Brain microvascular endothelial cell (primary cell): ENCODE measurements around the gene SOCS1.

ENCODE experiments used
- DNase-seq: peaks from one replicate; pipeline ENCODE4 v3.0.0-alpha.2; 2020
- H3K27ac ChIP-seq: fragments of 250-450 bp; sonication (Bioruptor Pico); 2 replicates; pipeline ENCODE4 v1.5.1; 2020; ENCODE audit warnings: mild to moderate bottlenecking, moderate library complexity
- H3K27me3 ChIP-seq: fragments of 250-450 bp; sonication (Bioruptor Pico); replicated peaks from 2 replicates; pipeline ENCODE4 v1.5.1; 2020; ENCODE audit warnings: mild to moderate bottlenecking
- H3K36me3 ChIP-seq: fragments of 250-450 bp; sonication (Bioruptor Pico); replicated peaks from 2 replicates; pipeline ENCODE4 v1.5.1; 2020; ENCODE audit warnings: mild to moderate bottlenecking
- H3K4me3 ChIP-seq: 2 replicates; pipeline ENCODE4 v1.5.1; 2011; ENCODE audit warnings: low read depth, mild to moderate bottlenecking, control low read depth, low read length, moderate library complexity
- CTCF ChIP-seq: IDR thresholded peaks from 2 replicates; pipeline ENCODE4 v1.5.1; 2011; ENCODE audit warnings: low read depth, mild to moderate bottlenecking, moderate library complexity, low read length, control low read depth, inconsistent platforms; ENCODE audit errors: missing control alignments
- in situ Hi-C: cut with HindIII; loops from 2 replicates; pipeline ENCODE4 v1.10.0; 2017; ENCODE audit warnings: low sequenced_read_pairs, low pct_ligation_motif_present

The SOCS1 gene

DNA sequence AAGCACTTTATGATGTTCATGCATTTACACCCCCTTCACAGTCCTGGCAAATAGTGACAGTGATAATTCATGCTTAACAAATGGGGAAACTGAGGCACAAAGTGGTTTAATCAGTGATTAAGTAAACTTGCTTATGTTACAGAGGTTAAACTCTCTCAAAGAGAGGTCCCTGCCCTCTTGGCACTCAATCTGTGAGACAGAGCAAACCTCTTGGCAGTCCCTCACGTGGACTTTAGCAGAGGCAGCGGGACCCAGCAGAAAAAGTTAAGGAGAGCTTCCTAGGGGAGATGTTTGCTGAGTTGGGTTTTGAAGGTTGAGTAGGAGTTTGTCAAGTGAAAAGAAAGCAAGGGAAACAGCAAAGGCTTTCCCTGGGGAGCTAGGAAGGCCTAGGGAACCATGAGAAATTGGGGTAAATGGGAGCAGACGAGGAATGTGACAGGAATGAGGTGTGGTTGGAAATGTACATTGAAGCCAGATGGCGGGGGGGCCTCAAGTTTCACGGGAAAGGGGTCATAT, 10.7 kb downstream of the SOCS1 start:
- H3K27ac ChIP-seq, result no peak overlapping the region
- in situ Hi-C loops, result no loop called here
- no peak overlapping the region for H3K4me3 ChIP-seq
- H3K36me3 ChIP-seq, result no peaks in the 10 kb centered on the region
- DNase-seq, result no peak
- no peak for TF ChIP-seq CTCF
- H3K27me3 ChIP-seq, result no peaks in the 10 kb centered on the region

- H3K4me3 ChIP-seq, result no peak overlapping the region
- no peak for DNase-seq
- no peak for TF ChIP-seq CTCF
- no peaks in the 10 kb centered on the region for H3K36me3 ChIP-seq
- no peaks in the 10 kb centered on the region for H3K27me3 ChIP-seq
- H3K27ac ChIP-seq, result no peak overlapping the region
- in situ Hi-C loops, result no loop called here
Measured at GRCh38 chr16:11242658-11243057, 13.3 kb downstream of the SOCS1 start.

GRCh38 chr16:11241480-11242204, 14.4 kb downstream of the SOCS1 start:
- DNase-seq, result no peak
- Histone ChIP-seq H3K36me3 (no peaks in the 10 kb centered on the region), H3K27ac (no peak overlapping the region), H3K4me3 (no peak overlapping the region), H3K27me3 (no peaks in the 10 kb centered on the region)
- in situ Hi-C loops, result no loop called here
- no peak for TF ChIP-seq CTCF

- H3K36me3 ChIP-seq, result no peaks in the 10 kb centered on the region
- DNase-seq, result no peak
Measured at GRCh38 chr16:11240636-11241473, 15.1 kb downstream of the SOCS1 start.

More at GRCh38 chr16:11240636-11241473, 15.1 kb downstream of the SOCS1 start:
- H3K27me3 ChIP-seq, result no peaks in the 10 kb centered on the region
- no peak overlapping the region for H3K27ac ChIP-seq
- H3K4me3 ChIP-seq, result no peak overlapping the region
- TF ChIP-seq CTCF, result no peak
- in situ Hi-C loops, result no loop called here
